ENCODE measurements around the gene DTX3.
"Not testable (repeated sequence)": the region's sequence is repeated elsewhere in the genome, so short reads cannot be mapped to it uniquely, and the experiment has no call there.

The DTX3 gene

GRCh38 chr12:57614178-57614947 is 9.7 kb downstream of the DTX3 start:
- no peak overlapping the region for H3K27ac ChIP-seq
- TF ChIP-seq CTCF (IDR thresholded peaks at IDR 0.05) (no peak), ZFX (IDR thresholded peaks at IDR 0.05; ENCODE audit: borderline replicate concordance) (no peak)

GRCh38 chr12:57614948-57615500 is 10.4 kb downstream of the DTX3 start:
- no peak overlapping the region for H3K27ac ChIP-seq

GRCh38 chr12:57615637-57616036 is 11.0 kb downstream of the DTX3 start:
- H3K27ac ChIP-seq, result no peak overlapping the region
- TF ChIP-seq ZFX (IDR thresholded peaks at IDR 0.05; ENCODE audit: borderline replicate concordance) (no peak), CTCF (IDR thresholded peaks at IDR 0.05) (no peak)

More at GRCh38 chr12:57614948-57615500, 10.4 kb downstream of the DTX3 start:
- TF ChIP-seq ZFX (IDR thresholded peaks at IDR 0.05; ENCODE audit: borderline replicate concordance) (no peak), CTCF (IDR thresholded peaks at IDR 0.05) (no peak)

- TF ChIP-seq ZFX (IDR thresholded peaks at IDR 0.05; ENCODE audit: borderline replicate concordance), result no peak
- TF ChIP-seq CTCF (IDR thresholded peaks at IDR 0.05), result no peak
- H3K27ac ChIP-seq, result no peak overlapping the region
Measured at GRCh38 chr12:57616383-57617101, 11.9 kb downstream of the DTX3 start.

GRCh38 chr12:57617942-57618341 is 13.3 kb downstream of the DTX3 start:
- H3K27ac ChIP-seq, result no peak overlapping the region
- no peak for TF ChIP-seq ZFX (IDR thresholded peaks at IDR 0.05; ENCODE audit: borderline replicate concordance)
- no peak for TF ChIP-seq CTCF (IDR thresholded peaks at IDR 0.05)

GRCh38 chr12:57618431-57618830 is 13.8 kb downstream of the DTX3 start:
- not testable (repeated sequence) for H3K27ac ChIP-seq

- H3K27ac ChIP-seq, result no peak overlapping the region
- TF ChIP-seq ZFX (IDR thresholded peaks at IDR 0.05; ENCODE audit: borderline replicate concordance), result no peak
- TF ChIP-seq CTCF (IDR thresholded peaks at IDR 0.05), result no peak
Measured at GRCh38 chr12:57618966-57619433, 14.4 kb downstream of the DTX3 start.
